HepG2 (cell line): ENCODE data around the gene DCST2. TPM values are rescaled to one million over a fixed set of nuclear protein-coding genes. Genes with fewer than 3 reads are reported as not detected.

Experiments
- HDAC1 ChIP-seq: sonication (generic); formaldehyde crosslinking; IDR thresholded peaks from 2 replicates; pipeline ENCODE4 v1.5.1; 2020; ENCODE audit warnings: mild to moderate bottlenecking, missing genetic modification reagents
- HES4 ChIP-seq: sonication (generic); formaldehyde crosslinking; IDR thresholded peaks from 2 replicates; pipeline ENCODE4 v1.9.0; 2021; ENCODE audit warnings: mild to moderate bottlenecking, missing genetic modification reagents, borderline replicate concordance
- KDM5A ChIP-seq: fragments of 200-600 bp; sonication (generic); IDR thresholded peaks from 2 replicates; pipeline ENCODE4 v1.7.0; 2018; ENCODE audit warnings: antibody characterized with exemption, mild to moderate bottlenecking, low read length, borderline replicate concordance
- KLF6 ChIP-seq: IDR thresholded peaks from 2 replicates; pipeline ENCODE4 v1.8.0; 2016; ENCODE audit warnings: missing biosample characterization, missing genetic modification reagents
- POLR2AphosphoS5 ChIP-seq: IDR thresholded peaks from 2 replicates; pipeline ENCODE4 v1.6.1; 2012; ENCODE audit warnings: low read depth, low read length
- PPARG ChIP-seq: conservative IDR thresholded peaks from 2 replicates; pipeline ENCODE4 v1.6.1; 2016; ENCODE audit warnings: missing biosample characterization, missing genetic modification reagents
- XRCC5 ChIP-seq: fragments of 200-400 bp; formaldehyde crosslinking; optimal IDR thresholded peaks from 2 replicates; pipeline ENCODE3; 2017; ENCODE audit warnings: mild to moderate bottlenecking, low read length
- ZNF224 ChIP-seq: sonication (generic); formaldehyde crosslinking; IDR thresholded peaks from 2 replicates; pipeline ENCODE4 v1.5.0; 2020; ENCODE audit warnings: mild to moderate bottlenecking, missing genetic modification reagents
- ZNF619 ChIP-seq: sonication (generic); formaldehyde crosslinking; IDR thresholded peaks from 2 replicates; pipeline ENCODE4 v1.4.0; 2020; ENCODE audit warnings: mild to moderate bottlenecking, missing genetic modification reagents
- ZNF713 ChIP-seq: sonication (generic); formaldehyde crosslinking; IDR thresholded peaks from 2 replicates; pipeline ENCODE4 v1.4.0; 2020; ENCODE audit warnings: mild to moderate bottlenecking, missing genetic modification reagents
- polyA plus RNA-seq, 8 experiments: library from polyadenylated mRNA; depleted of rRNA in 3 of 8; stranded (reverse) in 7 of 8; unstranded in 1 of 8; fragments of >200 nt; fragmentation: Illumina TruSeq in 4 of 8; extraction: Trizol in 4 of 8; gene quantifications; 2 replicates each; pipeline versions ENCODE4 v1.2.1 to v1.2.3, GENCODE V29; 2011 to 2016; ENCODE audit warnings: low read depth in 4 of 8, missing spikeins in 1 of 8, mixed read lengths in 1 of 8; ENCODE audit not compliant: insufficient read depth in 1 of 8
- total RNA-seq, 5 experiments: library from RNA; depleted of rRNA; stranded (reverse); fragments of >200 nt; fragmentation: Illumina TruSeq; extraction: Trizol; gene quantifications; 2 replicates each; pipeline ENCODE4 v1.2.3, GENCODE V29; 2016; ENCODE audit warnings: low read depth in 1 of 5
- TF ChIP-seq, protein P1 (sequence below): sonication (generic); formaldehyde crosslinking; IDR thresholded peaks from 2 replicates; pipeline ENCODE4 v1.5.0; 2020; ENCODE audit warnings: mild to moderate bottlenecking, missing genetic modification reagents, borderline replicate concordance
- TF ChIP-seq, protein P2 (sequence below): sonication (generic); formaldehyde crosslinking; IDR thresholded peaks from 2 replicates; pipeline ENCODE4 v1.4.0; 2020; ENCODE audit warnings: mild to moderate bottlenecking, missing genetic modification reagents, borderline replicate concordance
- TF ChIP-seq, protein P3 (sequence below): sonication (generic); formaldehyde crosslinking; IDR thresholded peaks from 2 replicates; pipeline ENCODE4 v1.5.1; 2020; ENCODE audit warnings: mild to moderate bottlenecking, missing genetic modification reagents, moderate library complexity

The DCST2 gene
- total and polyA plus RNA-seq, 2 of the 13 experiments (the other 11 are each of a cell fraction or from before 2014, with no cell fraction given) = 0.74 TPM; not detected in 1

DNA sequence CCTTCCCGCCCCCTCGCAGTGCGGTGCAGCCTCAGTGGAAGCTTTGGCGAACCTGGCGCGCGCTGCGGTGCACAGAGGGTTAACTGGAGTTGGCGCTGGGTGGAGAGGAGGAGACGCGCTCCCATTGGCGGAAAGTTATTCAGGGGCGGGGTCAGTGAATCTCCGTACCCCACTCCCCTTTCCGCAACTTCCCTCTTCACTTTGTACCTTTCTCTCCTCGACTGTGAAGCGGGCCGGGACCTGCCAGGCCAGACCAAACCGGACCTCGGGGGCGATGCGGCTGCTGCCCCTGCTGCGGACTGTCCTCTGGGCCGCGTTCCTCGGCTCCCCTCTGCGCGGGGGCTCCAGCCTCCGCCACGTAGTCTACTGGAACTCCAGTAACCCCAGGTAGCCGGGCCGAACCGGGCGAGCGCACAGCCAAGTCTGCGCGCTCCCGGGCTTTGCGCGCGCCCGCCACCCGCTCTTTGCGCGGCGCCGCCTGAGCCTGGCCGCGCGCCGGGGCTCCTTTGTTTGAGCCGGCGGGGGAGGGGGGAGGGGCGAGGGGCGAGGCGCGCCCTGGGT, 30.0 kb upstream of the DCST2 start, which contains the start of gene EFNA4 (continued):
- TF ChIP-seq HES4 (CRISPR knock-in tag) (0 out of 2 replicates have a peak, but pooled peaks have one; percentile 43), ZNF224 (CRISPR knock-in tag) (peak; percentile 56; the same call in 1 of the 2 replicates), KDM5A (peak; percentile 82), PPARG (CRISPR knock-in tag) (peak; percentile 6; the same call in 1 of the 2 replicates), ZNF619 (CRISPR knock-in tag) (0 out of 2 replicates have a peak, but pooled peaks have one; percentile 24), POLR2AphosphoS5 (peak; percentile 96), ZNF713 (CRISPR knock-in tag) (0 out of 2 replicates have a peak, but pooled peaks have one; percentile 64), XRCC5 (peak; percentile 30), HDAC1 (CRISPR knock-in tag) (peak; percentile 70), KLF6 (0 out of 2 replicates have a peak, but pooled peaks have one; percentile 44)
- TF ChIP-seq, protein P1, sequence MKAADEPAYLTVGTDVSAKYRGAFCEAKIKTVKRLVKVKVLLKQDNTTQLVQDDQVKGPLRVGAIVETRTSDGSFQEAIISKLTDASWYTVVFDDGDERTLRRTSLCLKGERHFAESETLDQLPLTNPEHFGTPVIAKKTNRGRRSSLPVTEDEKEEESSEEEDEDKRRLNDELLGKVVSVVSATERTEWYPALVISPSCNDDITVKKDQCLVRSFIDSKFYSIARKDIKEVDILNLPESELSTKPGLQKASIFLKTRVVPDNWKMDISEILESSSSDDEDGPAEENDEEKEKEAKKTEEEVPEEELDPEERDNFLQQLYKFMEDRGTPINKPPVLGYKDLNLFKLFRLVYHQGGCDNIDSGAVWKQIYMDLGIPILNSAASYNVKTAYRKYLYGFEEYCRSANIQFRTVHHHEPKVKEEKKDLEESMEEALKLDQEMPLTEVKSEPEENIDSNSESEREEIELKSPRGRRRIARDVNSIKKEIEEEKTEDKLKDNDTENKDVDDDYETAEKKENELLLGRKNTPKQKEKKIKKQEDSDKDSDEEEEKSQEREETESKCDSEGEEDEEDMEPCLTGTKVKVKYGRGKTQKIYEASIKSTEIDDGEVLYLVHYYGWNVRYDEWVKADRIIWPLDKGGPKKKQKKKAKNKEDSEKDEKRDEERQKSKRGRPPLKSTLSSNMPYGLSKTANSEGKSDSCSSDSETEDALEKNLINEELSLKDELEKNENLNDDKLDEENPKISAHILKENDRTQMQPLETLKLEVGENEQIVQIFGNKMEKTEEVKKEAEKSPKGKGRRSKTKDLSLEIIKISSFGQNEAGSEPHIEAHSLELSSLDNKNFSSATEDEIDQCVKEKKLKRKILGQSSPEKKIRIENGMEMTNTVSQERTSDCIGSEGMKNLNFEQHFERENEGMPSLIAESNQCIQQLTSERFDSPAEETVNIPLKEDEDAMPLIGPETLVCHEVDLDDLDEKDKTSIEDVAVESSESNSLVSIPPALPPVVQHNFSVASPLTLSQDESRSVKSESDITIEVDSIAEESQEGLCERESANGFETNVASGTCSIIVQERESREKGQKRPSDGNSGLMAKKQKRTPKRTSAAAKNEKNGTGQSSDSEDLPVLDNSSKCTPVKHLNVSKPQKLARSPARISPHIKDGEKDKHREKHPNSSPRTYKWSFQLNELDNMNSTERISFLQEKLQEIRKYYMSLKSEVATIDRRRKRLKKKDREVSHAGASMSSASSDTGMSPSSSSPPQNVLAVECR (CRISPR knock-in tag) = peak; percentile 68; the same call in 1 of the 2 replicates
- TF ChIP-seq, protein P2, sequence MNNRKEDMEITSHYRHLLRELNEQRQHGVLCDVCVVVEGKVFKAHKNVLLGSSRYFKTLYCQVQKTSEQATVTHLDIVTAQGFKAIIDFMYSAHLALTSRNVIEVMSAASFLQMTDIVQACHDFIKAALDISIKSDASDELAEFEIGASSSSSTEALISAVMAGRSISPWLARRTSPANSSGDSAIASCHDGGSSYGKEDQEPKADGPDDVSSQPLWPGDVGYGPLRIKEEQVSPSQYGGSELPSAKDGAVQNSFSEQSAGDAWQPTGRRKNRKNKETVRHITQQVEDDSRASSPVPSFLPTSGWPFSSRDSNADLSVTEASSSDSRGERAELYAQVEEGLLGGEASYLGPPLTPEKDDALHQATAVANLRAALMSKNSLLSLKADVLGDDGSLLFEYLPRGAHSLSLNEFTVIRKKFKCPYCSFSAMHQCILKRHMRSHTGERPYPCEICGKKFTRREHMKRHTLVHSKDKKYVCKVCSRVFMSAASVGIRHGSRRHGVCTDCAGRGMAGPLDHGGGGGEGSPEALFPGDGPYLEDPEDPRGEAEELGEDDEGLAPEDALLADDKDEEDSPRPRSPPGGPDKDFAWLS = no peak
- TF ChIP-seq, protein P3, sequence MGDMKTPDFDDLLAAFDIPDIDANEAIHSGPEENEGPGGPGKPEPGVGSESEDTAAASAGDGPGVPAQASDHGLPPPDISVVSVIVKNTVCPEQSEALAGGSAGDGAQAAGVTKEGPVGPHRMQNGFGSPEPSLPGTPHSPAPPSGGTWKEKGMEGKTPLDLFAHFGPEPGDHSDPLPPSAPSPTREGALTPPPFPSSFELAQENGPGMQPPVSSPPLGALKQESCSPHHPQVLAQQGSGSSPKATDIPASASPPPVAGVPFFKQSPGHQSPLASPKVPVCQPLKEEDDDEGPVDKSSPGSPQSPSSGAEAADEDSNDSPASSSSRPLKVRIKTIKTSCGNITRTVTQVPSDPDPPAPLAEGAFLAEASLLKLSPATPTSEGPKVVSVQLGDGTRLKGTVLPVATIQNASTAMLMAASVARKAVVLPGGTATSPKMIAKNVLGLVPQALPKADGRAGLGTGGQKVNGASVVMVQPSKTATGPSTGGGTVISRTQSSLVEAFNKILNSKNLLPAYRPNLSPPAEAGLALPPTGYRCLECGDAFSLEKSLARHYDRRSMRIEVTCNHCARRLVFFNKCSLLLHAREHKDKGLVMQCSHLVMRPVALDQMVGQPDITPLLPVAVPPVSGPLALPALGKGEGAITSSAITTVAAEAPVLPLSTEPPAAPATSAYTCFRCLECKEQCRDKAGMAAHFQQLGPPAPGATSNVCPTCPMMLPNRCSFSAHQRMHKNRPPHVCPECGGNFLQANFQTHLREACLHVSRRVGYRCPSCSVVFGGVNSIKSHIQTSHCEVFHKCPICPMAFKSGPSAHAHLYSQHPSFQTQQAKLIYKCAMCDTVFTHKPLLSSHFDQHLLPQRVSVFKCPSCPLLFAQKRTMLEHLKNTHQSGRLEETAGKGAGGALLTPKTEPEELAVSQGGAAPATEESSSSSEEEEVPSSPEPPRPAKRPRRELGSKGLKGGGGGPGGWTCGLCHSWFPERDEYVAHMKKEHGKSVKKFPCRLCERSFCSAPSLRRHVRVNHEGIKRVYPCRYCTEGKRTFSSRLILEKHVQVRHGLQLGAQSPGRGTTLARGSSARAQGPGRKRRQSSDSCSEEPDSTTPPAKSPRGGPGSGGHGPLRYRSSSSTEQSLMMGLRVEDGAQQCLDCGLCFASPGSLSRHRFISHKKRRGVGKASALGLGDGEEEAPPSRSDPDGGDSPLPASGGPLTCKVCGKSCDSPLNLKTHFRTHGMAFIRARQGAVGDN (CRISPR knock-in tag) = peak; percentile 65
